ENCODE results near the gene ALDH7A1.

ALDH7A1 gene

DNA sequence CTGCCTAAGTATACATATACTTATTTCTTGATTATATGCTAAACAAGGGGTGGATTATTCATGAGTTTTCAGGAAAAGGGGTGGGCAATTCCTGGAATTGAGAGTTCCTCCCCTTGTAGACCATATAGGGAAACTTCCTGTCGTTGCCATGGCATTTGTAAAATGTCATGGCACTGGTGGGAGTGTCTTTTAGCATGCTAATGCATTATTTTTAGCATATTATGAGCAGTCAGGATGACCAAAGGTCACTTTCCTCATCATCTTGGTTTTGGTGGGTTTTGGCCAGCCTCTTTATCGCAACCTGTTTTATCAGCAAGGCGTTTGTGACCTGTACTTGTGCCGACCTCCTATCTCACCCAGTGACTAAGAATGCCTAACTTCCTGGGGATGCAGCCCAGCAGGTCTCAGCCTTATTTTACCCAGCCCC, 80.9 kb downstream of the ALDH7A1 start:
- no peak for DNase-seq (ENCODE audit: insufficient read length)
- TF ChIP-seq TAF1 (IDR thresholded peaks at IDR 0.05; ENCODE audit: borderline replicate concordance, low read depth, low read length) (no peak), POLR2AphosphoS5 (IDR thresholded peaks at IDR 0.05; ENCODE audit: low read depth, low read length) (no peak), POLR2A (IDR thresholded peaks at IDR 0.05; ENCODE audit: low read depth, low read length) (no peak)
- FAIRE-seq: no peak

DNA sequence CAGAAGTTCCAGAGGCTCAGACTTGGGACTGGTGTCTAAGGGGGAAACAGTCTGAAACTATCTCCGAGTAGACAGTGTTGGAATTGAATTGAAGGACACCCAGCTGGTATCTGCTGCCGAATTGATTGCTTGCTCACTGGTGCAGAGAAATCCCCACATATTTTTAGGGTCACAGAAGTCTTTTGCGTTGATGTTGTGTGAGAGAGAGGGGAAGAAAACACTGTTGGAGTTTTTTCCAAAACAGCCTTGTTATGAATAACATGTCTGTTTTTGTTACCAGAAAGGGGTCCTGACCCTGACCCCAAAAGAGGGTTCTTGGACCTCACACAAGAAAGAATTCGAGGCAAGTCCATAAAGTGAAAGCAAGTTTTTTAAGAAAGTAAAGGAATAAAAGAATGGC, 81.3 kb downstream of the ALDH7A1 start:
- DNase-seq (ENCODE audit: insufficient read length): no peak
- no peak for FAIRE-seq
- no peak for TF ChIP-seq TAF1 (IDR thresholded peaks at IDR 0.05; ENCODE audit: borderline replicate concordance, low read depth, low read length)
- no peak for TF ChIP-seq POLR2A (IDR thresholded peaks at IDR 0.05; ENCODE audit: low read depth, low read length)
- TF ChIP-seq POLR2AphosphoS5 (IDR thresholded peaks at IDR 0.05; ENCODE audit: low read depth, low read length): no peak

DNA sequence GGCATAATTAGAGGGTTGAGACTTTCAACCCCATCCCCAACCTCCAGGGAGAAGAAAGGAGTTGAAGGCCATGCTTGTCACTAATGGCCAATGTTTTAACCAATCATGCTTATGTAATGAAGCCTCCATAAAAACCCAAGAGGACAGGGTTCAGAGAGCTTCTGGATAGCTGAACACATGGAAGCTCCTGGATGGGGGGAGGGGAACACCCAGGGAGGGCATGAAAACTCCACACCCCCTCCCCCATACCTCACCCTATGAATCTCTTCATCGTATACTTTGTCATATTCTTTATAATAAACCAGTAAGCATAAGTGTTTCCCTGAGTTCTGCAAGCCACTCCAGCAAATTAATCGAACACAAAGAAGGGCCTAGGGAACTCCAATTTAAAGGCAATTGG, 81.7 kb downstream of the ALDH7A1 start:
- FAIRE-seq (no peak), DNase-seq (ENCODE audit: insufficient read length) (no peak)
- no peak for TF ChIP-seq POLR2AphosphoS5 (IDR thresholded peaks at IDR 0.05; ENCODE audit: low read depth, low read length)
- no peak for TF ChIP-seq TAF1 (IDR thresholded peaks at IDR 0.05; ENCODE audit: borderline replicate concordance, low read depth, low read length)
- no peak for TF ChIP-seq POLR2A (IDR thresholded peaks at IDR 0.05; ENCODE audit: low read depth, low read length)

DNA sequence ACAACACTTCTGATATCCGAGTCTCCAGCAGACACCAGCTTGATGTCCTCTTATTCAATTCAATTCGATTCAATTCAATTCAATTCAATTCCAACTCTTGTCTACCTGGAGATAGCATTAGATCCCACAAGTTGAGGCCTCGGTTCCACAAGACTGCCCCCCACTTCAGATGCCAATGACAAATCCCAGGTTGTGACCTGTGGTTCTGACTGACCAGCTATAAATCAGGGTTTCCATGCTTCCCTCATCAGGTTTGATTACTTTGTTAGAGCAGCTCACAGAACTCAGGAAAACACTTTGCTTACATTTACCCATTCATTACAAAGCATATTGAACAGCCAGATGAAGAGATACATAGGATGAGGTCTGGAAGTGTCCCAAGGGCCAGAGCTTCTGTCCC, 82.6 kb downstream of the ALDH7A1 start:
- TF ChIP-seq TAF1 (IDR thresholded peaks at IDR 0.05; ENCODE audit: borderline replicate concordance, low read depth, low read length): no peak
- no peak for TF ChIP-seq POLR2AphosphoS5 (IDR thresholded peaks at IDR 0.05; ENCODE audit: low read depth, low read length)
- no peak for TF ChIP-seq POLR2A (IDR thresholded peaks at IDR 0.05; ENCODE audit: low read depth, low read length)
- DNase-seq (ENCODE audit: insufficient read length): no peak
- no peak for FAIRE-seq

DNA sequence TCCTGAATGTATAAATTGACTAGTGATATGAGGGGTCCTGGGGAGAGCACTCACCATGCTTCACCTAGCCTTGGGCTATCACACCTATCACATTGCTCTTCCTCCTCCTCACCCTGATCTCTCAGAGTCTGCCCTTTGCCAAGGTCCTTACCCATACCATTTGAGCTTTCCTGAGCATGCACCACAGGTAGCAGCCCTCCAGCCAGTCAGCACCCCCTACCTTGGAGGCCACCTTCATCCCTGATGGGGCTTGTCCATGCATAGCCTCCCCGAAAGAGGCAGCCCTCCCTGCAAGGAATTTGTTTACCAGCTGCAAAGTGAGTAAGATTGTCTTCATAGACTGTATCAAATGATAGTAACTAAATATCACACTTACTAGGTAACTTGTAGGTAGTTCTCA, 83.1 kb downstream of the ALDH7A1 start:
- DNase-seq (ENCODE audit: insufficient read length): no peak
- no peak for TF ChIP-seq POLR2AphosphoS5 (IDR thresholded peaks at IDR 0.05; ENCODE audit: low read depth, low read length)
- no peak for TF ChIP-seq POLR2A (IDR thresholded peaks at IDR 0.05; ENCODE audit: low read depth, low read length)
- TF ChIP-seq TAF1 (IDR thresholded peaks at IDR 0.05; ENCODE audit: borderline replicate concordance, low read depth, low read length): no peak
- FAIRE-seq: no peak

DNA sequence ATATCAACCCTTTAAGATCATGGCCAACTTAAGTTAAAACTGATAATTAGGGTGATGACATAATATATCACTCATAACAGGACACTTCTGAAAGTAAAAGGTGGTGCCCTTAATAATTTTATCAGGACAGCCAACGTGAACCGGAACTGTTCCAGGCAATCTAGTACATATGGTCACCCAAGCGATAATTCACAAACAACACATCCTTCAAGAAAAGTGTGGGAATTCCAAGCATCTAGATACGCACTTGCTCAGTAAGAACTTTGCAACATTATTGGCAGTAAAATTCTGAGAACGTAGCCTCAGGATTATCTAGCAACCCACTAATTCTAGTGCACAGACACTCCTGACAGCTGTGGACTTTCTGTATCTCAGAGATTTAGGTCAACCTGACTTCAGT, 85.7 kb downstream of the ALDH7A1 start:
- no peak for FAIRE-seq
- TF ChIP-seq TAF1 (IDR thresholded peaks at IDR 0.05; ENCODE audit: borderline replicate concordance, low read depth, low read length) (no peak), POLR2A (IDR thresholded peaks at IDR 0.05; ENCODE audit: low read depth, low read length) (no peak), POLR2AphosphoS5 (IDR thresholded peaks at IDR 0.05; ENCODE audit: low read depth, low read length) (no peak)
- DNase-seq (ENCODE audit: insufficient read length): no peak

DNA sequence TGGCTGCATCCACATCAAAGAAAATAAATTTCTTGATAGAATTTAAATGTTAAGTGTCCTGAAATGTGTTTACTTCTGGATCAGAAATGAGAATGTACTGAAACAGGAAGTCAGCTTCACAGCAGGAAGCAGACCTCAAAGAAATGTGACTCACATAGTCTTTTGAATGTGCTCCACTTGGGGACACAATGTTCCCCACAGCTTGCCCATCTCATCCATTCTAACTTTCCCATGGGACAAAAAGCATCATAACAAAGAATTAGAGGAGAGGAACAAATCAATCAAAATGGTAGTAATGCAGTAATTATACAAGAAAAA, 86.1 kb downstream of the ALDH7A1 start:
- no peak for FAIRE-seq
- DNase-seq (ENCODE audit: insufficient read length): no peak
- TF ChIP-seq TAF1 (IDR thresholded peaks at IDR 0.05; ENCODE audit: borderline replicate concordance, low read depth, low read length) (no peak), POLR2A (IDR thresholded peaks at IDR 0.05; ENCODE audit: low read depth, low read length) (no peak), POLR2AphosphoS5 (IDR thresholded peaks at IDR 0.05; ENCODE audit: low read depth, low read length) (no peak)

DNA sequence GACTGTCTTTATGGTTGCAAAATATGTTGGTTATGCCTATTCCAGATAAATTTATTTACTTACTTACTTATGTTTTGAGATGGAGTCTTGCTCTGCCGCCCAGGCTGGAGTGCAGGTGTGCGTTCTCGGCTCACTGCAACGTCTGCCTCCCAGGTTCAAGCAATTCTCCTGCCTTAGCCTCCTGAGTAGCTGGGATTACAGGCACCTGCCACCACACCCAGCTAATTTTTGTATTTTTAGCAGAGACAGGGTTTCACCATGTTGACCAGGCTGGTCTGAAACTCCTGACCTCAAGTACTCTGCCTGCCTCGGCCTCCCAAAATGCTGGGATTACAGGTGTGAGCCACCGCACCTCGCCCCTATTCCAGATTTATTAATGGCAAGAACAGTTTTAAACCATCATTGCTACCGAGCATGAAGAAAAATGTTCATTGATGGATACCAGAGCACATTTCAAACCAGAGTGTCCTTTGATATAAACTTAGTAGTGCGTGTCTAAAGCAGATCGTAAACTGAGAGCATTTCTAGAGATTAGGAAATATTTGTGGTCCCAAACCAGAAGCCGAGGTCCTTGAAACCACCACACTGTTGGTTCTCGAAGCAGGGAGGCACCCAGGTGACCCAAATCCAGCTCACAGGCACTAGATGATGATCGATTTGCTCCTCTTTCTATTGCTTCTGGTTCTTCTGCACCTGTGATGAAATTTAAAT, 86.6 kb downstream of the ALDH7A1 start:
- no peak for FAIRE-seq
- DNase-seq (ENCODE audit: insufficient read length): no peak
- no peak for TF ChIP-seq POLR2A (IDR thresholded peaks at IDR 0.05; ENCODE audit: low read depth, low read length)
- no peak for TF ChIP-seq TAF1 (IDR thresholded peaks at IDR 0.05; ENCODE audit: borderline replicate concordance, low read depth, low read length)
- no peak for TF ChIP-seq POLR2AphosphoS5 (IDR thresholded peaks at IDR 0.05; ENCODE audit: low read depth, low read length)

DNA sequence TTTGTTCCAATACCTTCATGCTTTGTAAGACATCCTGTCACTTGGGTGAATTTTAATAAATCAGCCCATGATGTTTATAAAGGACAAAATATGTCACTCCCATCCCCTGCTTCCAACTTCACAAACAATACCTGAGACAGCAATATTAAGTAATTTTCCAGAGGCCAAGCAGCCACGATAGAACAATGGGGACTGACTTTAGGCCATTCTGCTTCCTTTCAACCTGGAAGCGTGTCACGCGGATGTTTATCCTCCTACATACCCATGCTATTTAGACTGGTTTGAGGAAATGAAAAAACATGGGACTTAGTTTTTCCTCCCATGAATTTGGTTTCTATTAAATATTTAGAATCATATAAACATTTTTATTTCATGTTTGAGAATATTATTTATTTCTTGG, 88.9 kb downstream of the ALDH7A1 start:
- DNase-seq (ENCODE audit: insufficient read length) (no peak), FAIRE-seq (no peak)
- no peak for TF ChIP-seq POLR2AphosphoS5 (IDR thresholded peaks at IDR 0.05; ENCODE audit: low read depth, low read length)
- no peak for TF ChIP-seq POLR2A (IDR thresholded peaks at IDR 0.05; ENCODE audit: low read depth, low read length)
- TF ChIP-seq TAF1 (IDR thresholded peaks at IDR 0.05; ENCODE audit: borderline replicate concordance, low read depth, low read length): no peak

DNA sequence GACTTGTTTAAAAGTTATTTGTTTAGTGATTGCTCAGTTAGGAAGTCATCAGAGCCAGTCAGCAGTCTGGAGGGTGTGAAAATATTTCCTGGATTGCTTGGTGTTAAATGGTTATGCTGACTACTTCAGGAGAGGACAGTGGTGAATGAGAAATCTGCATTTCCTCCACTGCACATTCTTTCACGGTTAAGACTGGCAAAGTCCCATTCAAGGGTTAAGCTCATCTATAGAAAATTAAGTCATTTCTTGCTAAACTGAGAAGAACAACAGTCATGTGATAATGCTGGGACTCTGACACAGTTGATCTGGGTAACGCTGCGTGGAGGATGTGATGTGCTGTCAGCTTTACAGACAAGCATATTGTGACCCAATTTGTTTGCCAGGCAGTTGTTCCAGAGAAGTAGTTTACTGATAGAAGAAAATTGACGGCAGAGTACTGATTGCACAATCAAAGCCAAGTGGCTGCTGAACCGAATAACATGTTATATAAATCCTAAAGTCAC, 91.4 kb downstream of the ALDH7A1 start:
- TF ChIP-seq POLR2A (IDR thresholded peaks at IDR 0.05; ENCODE audit: low read depth, low read length) (no peak), POLR2AphosphoS5 (IDR thresholded peaks at IDR 0.05; ENCODE audit: low read depth, low read length) (no peak), TAF1 (IDR thresholded peaks at IDR 0.05; ENCODE audit: borderline replicate concordance, low read depth, low read length) (no peak)
- no peak for DNase-seq (ENCODE audit: insufficient read length)
- no peak for FAIRE-seq

DNA sequence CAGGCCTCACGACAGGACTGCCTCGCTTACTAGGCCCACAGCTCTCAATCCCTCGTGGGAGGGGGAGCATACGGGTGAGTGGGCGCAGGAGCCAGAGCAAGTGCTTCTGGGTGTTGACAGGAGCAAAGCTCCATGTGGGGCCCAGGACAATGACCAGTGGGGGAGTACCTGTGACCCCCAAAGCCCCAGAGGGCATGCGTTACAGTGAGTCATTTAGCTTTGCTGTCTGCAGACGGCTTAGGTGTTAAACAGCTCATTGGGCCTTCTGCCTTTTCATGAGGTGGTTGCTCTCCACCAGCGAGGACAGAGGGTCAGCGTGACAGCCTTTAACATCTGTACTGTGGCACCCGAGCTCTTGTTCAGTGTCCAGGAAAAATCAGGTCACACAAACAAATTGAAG, 93.6 kb downstream of the ALDH7A1 start:
- DNase-seq (ENCODE audit: insufficient read length): no peak
- no peak for TF ChIP-seq POLR2AphosphoS5 (IDR thresholded peaks at IDR 0.05; ENCODE audit: low read depth, low read length)
- TF ChIP-seq TAF1 (IDR thresholded peaks at IDR 0.05; ENCODE audit: borderline replicate concordance, low read depth, low read length): no peak
- no peak for TF ChIP-seq POLR2A (IDR thresholded peaks at IDR 0.05; ENCODE audit: low read depth, low read length)
- no peak for FAIRE-seq

DNA sequence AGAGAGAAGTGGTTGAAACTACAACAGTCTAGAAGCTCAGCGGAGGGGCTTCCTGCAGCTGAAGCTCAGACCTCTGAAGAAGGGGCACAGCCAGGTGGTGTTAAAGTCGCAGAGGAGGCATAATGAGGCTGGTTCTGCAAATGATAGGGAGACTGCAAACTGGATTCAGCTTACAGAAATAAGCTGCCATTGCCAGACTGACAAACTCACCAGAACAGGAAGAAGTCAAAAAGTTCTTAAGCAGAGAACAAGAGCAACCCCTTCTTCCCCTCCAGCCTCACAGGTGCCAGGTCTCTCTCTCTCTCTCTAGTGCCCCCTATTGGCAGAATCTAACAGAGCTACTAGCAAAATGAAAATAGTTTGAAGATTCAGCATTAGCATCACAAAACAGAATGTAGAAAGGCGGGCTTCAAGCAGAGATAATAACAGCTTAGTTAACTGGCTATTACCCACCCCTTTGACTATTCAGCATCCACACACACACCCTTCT, 95.1 kb downstream of the ALDH7A1 start:
- no peak for TF ChIP-seq POLR2A (IDR thresholded peaks at IDR 0.05; ENCODE audit: low read depth, low read length)
- no peak for TF ChIP-seq POLR2AphosphoS5 (IDR thresholded peaks at IDR 0.05; ENCODE audit: low read depth, low read length)
- no peak for TF ChIP-seq TAF1 (IDR thresholded peaks at IDR 0.05; ENCODE audit: borderline replicate concordance, low read depth, low read length)
- FAIRE-seq: no peak
- no peak for DNase-seq (ENCODE audit: insufficient read length)

Measured in GM12892 (cell line).